Activated B cell treated with CpG ODN at 0.5 μM for 24 hours (primary cell): ENCODE data around the gene PFKFB3. TPM values are rescaled to one million over a fixed set of nuclear protein-coding genes. Genes with fewer than 3 reads are reported as not detected.

ENCODE experiments used
- ATAC-seq: fragments of 200-7000 bp; cut with Tn5 transposase; one replicate; pipeline ENCODE4 v1.10.0; 2021; ENCODE audit warnings: low read depth, mild to moderate bottlenecking, moderate library complexity
- CTCF ChIA-PET: fragments of 350-600 bp; sonication (Branson Sonifier 250); formaldehyde crosslinking; loops from one replicate; lab custom pipeline; 2021; ENCODE audit warnings: antibody characterized with exemption; lab: Charles Lee
- POLR2A ChIA-PET: fragments of 350-600 bp; sonication (Branson Sonifier 250); formaldehyde crosslinking; loops from one replicate; lab custom pipeline; 2021; ENCODE audit warnings: antibody characterized with exemption; lab: Charles Lee
- DNase-seq: peaks from one replicate; pipeline ENCODE4 v3.0.0; 2022
- H3K27ac Mint-ChIP-seq: one replicate; pipeline ENCODE4 v1.8.0; 2020; ENCODE audit warnings: mixed read lengths
- H3K27me3 Mint-ChIP-seq: one replicate; pipeline ENCODE4 v1.8.0; 2021; ENCODE audit warnings: mixed read lengths
- H3K36me3 Mint-ChIP-seq: one replicate; pipeline ENCODE4 v1.8.0; 2021; ENCODE audit warnings: low read depth, mixed read lengths
- H3K4me1 Mint-ChIP-seq: one replicate; pipeline ENCODE4 v1.8.0; 2021; ENCODE audit warnings: mixed read lengths
- H3K4me3 Mint-ChIP-seq: one replicate; pipeline ENCODE4 v1.8.0; 2020; ENCODE audit warnings: mild to moderate bottlenecking, mixed read lengths
- H3K9me3 Mint-ChIP-seq: one replicate; pipeline ENCODE4 v1.8.0; 2020; ENCODE audit warnings: mixed read lengths
- CTCF ChIP-seq: fragments of 200-600 bp; IDR thresholded peaks from one replicate; pipeline ENCODE4 v1.8.0; 2022; ENCODE audit warnings: antibody characterized with exemption, mild to moderate bottlenecking
- intact Hi-C: fragments of 100-400 bp; cut with micrococcal nuclease; formaldehyde crosslinking; loops from one replicate; pipeline ENCODE4 v1.15.1; 2024
- total RNA-seq: library from RNA; stranded (reverse); gene quantifications from 2 replicates; pipeline ENCODE4 v1.2.3, GENCODE V29; 2022

PFKFB3 gene
- total RNA-seq, 1 donor from 2014 or later = 105 TPM

DNA sequence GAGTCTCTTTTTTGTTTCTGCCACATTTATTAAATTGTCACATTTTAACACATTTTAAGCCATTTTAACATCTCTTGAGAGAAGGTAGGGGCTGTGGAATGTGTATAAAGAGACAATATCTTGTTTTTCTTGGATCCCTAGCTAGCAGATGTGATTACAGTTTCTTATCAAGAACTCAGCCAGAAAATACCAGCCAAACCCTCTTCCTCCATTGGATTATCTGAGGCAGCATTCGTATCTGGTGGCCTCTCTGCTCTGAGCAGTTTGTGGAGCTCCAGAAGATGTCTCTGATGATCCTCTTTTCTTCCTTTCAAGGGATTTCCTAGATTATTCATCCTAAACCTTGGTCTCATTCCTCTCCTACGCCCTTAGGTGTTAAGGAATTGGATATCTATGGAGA is 35.3 kb upstream of the PFKFB3 start:
- Mint-ChIP-seq H3K9me3 (no peaks in the 10 kb centered on the region), H3K4me1 (peaks cover 54% of the 10 kb centered on the region), H3K27me3 (no peaks in the 10 kb centered on the region), H3K36me3 (peaks cover 12% of the 10 kb centered on the region), H3K27ac (no peak overlapping the region), H3K4me3 (no peak overlapping the region)
- ATAC-seq (no peak), DNase-seq (no peak)
- CTCF ChIA-PET = interaction anchor here (1.0 kb wide), 1 partner anchor 234 kb away, joined by 3 read pairs; no protein-coding TSS in a partner anchor
- POLR2A ChIA-PET = interaction anchor here (1.1 kb wide), 1 partner anchor 17 kb away, joined by 3 read pairs; no protein-coding TSS in a partner anchor
- TF ChIP-seq CTCF = no peak
- intact Hi-C loops = no loop called here

DNA sequence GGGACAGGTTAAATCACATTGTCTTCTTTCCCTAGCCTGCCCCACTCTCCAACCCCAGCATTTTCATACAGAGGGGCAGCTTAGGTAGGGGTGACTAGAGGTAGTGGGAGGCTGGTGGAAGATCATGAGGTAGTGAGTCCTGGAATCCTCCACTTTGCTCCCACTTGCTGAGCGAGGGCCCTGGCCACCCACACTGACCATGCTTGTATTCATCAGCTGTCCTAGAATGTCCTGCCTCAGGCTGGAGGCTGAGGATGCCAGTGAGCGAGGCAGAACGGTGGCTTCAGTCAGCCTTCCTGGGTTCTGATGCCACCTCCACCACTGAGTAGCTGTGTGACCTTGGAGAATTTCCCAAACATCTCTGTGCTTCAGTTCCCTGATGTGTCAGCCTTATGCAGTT is 34.6 kb upstream of the PFKFB3 start:
- ATAC-seq = no peak
- H3K4me3 Mint-ChIP-seq = no peak overlapping the region

DNA sequence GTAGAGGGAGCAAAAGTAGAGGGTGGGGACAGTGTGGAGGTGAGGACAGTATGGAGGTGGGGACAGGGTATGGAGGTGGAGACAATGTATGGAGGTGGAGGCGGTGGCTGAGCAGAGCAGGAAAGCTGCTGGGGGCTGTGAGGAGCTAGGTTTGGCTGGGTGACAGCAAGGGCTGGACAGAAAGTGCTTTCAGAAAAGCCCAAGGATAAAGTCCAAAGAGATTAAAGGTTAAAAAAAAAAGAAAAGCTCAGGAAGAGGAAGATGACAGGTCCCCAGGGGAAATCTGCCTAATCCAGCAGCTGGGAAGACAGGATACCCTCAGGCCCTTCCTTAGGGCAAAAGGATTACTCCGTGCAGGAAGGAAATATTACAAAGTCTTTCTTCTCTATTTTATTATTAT is 32.1 kb upstream of the PFKFB3 start:
- CTCF ChIA-PET = interaction anchor here (1.2 kb wide), 1 partner anchor 231 kb away, joined by 3 read pairs; no protein-coding TSS in a partner anchor
- Mint-ChIP-seq H3K4me3 (no peak overlapping the region), H3K27me3 (no peaks in the 10 kb centered on the region), H3K27ac (no peak overlapping the region), H3K4me1 (peaks cover 44% of the 10 kb centered on the region), H3K9me3 (no peaks in the 10 kb centered on the region), H3K36me3 (peaks cover 7% of the 10 kb centered on the region)
- POLR2A ChIA-PET = interaction anchor here (0.6 kb wide), 1 partner anchor 362 kb away, joined by 6 read pairs; no protein-coding TSS in a partner anchor
- intact Hi-C loops = no loop called here
- DNase-seq (no peak), ATAC-seq (no peak)
- TF ChIP-seq CTCF = no peak

More for the DNA sequence above, 34.6 kb upstream of the PFKFB3 start:
- POLR2A ChIA-PET = interaction anchor here (0.6 kb wide), 1 partner anchor 25 kb away, joined by 5 read pairs; no protein-coding TSS in a partner anchor
- TF ChIP-seq CTCF = no peak
- Mint-ChIP-seq H3K27ac (no peak overlapping the region), H3K27me3 (no peaks in the 10 kb centered on the region), H3K4me1 (peaks cover 52% of the 10 kb centered on the region), H3K9me3 (no peaks in the 10 kb centered on the region), H3K36me3 (peaks cover 12% of the 10 kb centered on the region)
- intact Hi-C loops = no loop called here
- CTCF ChIA-PET = interaction anchor here (1.0 kb wide), 1 partner anchor 234 kb away, joined by 3 read pairs; no protein-coding TSS in a partner anchor
- DNase-seq = no peak

GRCh38 chr10:6171881-6172695 is 30.6 kb upstream of the PFKFB3 start:
- H3K4me1 Mint-ChIP-seq = peaks cover 52% of the 10 kb centered on the region
- intact Hi-C loops = no loop called here
- H3K27me3 Mint-ChIP-seq = no peaks in the 10 kb centered on the region
- H3K9me3 Mint-ChIP-seq = no peaks in the 10 kb centered on the region
- no peak for TF ChIP-seq CTCF
- POLR2A ChIA-PET = interaction anchor here (0.7 to 1.1 kb wide), 2 partner anchors 9 to 273 kb away, joined by 3 to 4 read pairs; no protein-coding TSS in a partner anchor
- H3K4me3 Mint-ChIP-seq = no peak overlapping the region
- no peak overlapping the region for H3K27ac Mint-ChIP-seq
- DNase-seq (no peak), ATAC-seq (peak; percentile 25)
- peaks cover 11% of the 10 kb centered on the region for H3K36me3 Mint-ChIP-seq
- CTCF ChIA-PET = interaction anchor here (1.3 to 1.4 kb wide), 2 partner anchors 30 to 230 kb away, joined by 5 to 6 read pairs; partner anchors contain the start of gene PFKFB3

DNA sequence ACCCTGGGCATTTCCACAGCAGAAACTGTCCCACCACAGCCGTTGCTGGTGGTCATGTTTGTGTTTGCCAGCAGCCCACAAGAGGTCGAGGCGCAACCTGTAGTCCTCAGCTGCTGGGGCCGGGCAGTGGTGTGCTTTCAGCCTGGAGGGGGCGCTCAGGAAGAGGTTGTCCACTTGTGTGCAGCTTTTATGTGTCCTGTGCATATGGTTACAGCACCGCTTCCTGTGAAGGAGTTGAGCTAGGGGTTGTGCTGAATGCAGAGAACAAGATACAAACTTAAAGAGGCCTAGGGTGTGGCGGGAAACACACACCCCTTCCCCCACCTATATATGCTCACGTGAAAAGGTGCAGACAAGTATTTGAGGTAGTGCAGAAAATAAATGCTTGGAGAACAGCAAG is 29.5 kb upstream of the PFKFB3 start:
- ATAC-seq (peak; percentile 21), DNase-seq (no peak)
- no peaks in the 10 kb centered on the region for H3K27me3 Mint-ChIP-seq
- POLR2A ChIA-PET = interaction anchor here (0.6 to 1.1 kb wide), 3 partner anchors 10 to 275 kb away, joined by 3 to 4 read pairs (median 3); no protein-coding TSS in a partner anchor
- intact Hi-C loops = no loop called here
- H3K4me1 Mint-ChIP-seq = peaks cover 48% of the 10 kb centered on the region
- no peak for TF ChIP-seq CTCF
- H3K9me3 Mint-ChIP-seq = no peaks in the 10 kb centered on the region
- CTCF ChIA-PET = interaction anchor here (1.3 to 1.4 kb wide), 2 partner anchors 29 to 228 kb away, joined by 5 to 6 read pairs; partner anchors contain the start of gene PFKFB3
- no peak overlapping the region for H3K27ac Mint-ChIP-seq
- no peak overlapping the region for H3K4me3 Mint-ChIP-seq
- H3K36me3 Mint-ChIP-seq = peaks cover 4% of the 10 kb centered on the region
